ENCODE data around the gene ZNF775. TPM values are rescaled to one million over a fixed set of nuclear protein-coding genes. Genes with fewer than 3 reads are reported as not detected.

Gene ZNF775
- total and polyA plus RNA-seq, 3 experiments from 2014 or later, result 6.0 to 8.7 (median 6.0) TPM

GRCh38 chr7:150406567-150407421, 27.7 kb downstream of the ZNF775 start:
- no peaks in the 10 kb centered on the region for H3K9me3 ChIP-seq (ENCODE audit: low read length)
- Mint-ChIP-seq H3K27me3 (no peaks in the 10 kb centered on the region), H3K4me1 (peaks cover 30 to 44% (median 42%) of the 10 kb centered on the region in 3 donors), H3K4me3 (peak overlapping the region; percentile 83 to 99 (median 97)), H3K36me3 (peaks cover 0 to 49% (median 4%) of the 10 kb centered on the region in 3 donors), H3K27ac (peak overlapping the region; percentile 89 to 100 (median 98)), H3K9me3 (no peaks in the 10 kb centered on the region)
- peaks cover 32% of the 10 kb centered on the region for H3K4me1 ChIP-seq (ENCODE audit: insufficient read depth, low read length)
- DNase-seq, result peak in 3 of 5 donors; percentile 15 to 53 (median 48)
- peak overlapping the region; percentile 93 for H3K27ac ChIP-seq (ENCODE audit: low read depth, low read length)
- ChIA-PET CTCF (interaction anchor here (0.9 to 2.3 kb wide), 18 partner anchors 8 to 156 kb away, joined by 3 to 15 read pairs (median 4); partner anchors contain the start of gene REPIN1), POLR2A (interaction anchor here (0.5 to 2.4 kb wide), 4 partner anchors 16 to 348 kb away, joined by 3 to 24 read pairs (median 6); partner anchors contain the start of gene REPIN1)
- H3K27me3 ChIP-seq (ENCODE audit: insufficient read depth, low read length, poor library complexity, severe bottlenecking), result no peaks in the 10 kb centered on the region
- H3K36me3 ChIP-seq (ENCODE audit: insufficient read depth, low read length), result no peaks in the 10 kb centered on the region
- H3K4me3 ChIP-seq (ENCODE audit: low read length), result peak overlapping the region; percentile 86

GRCh38 chr7:150407588-150408392, 28.7 kb downstream of the ZNF775 start:
- no peak for DNase-seq
- Mint-ChIP-seq H3K9me3 (no peaks in the 10 kb centered on the region), H3K4me3 (peak overlapping the region in 1 of 7 donors; percentile 58), H3K4me1 (peaks cover 29 to 44% (median 42%) of the 10 kb centered on the region in 3 donors), H3K27me3 (no peaks in the 10 kb centered on the region), H3K36me3 (peaks cover 0 to 53% (median 5%) of the 10 kb centered on the region in 3 donors), H3K27ac (no peak overlapping the region)
- peaks cover 32% of the 10 kb centered on the region for H3K4me1 ChIP-seq (ENCODE audit: insufficient read depth, low read length)
- no peak overlapping the region for H3K4me3 ChIP-seq (ENCODE audit: low read length)
- H3K9me3 ChIP-seq (ENCODE audit: low read length), result no peaks in the 10 kb centered on the region
- H3K27me3 ChIP-seq (ENCODE audit: insufficient read depth, low read length, poor library complexity, severe bottlenecking), result no peaks in the 10 kb centered on the region
- H3K27ac ChIP-seq (ENCODE audit: low read depth, low read length), result no peak overlapping the region
- POLR2A ChIA-PET, result interaction anchor here (0.5 to 2.4 kb wide), 3 partner anchors 17 to 42 kb away, joined by 3 to 24 read pairs (median 7); partner anchors contain the start of gene REPIN1
- CTCF ChIA-PET, result interaction anchor here (1.5 to 2.3 kb wide), 5 partner anchors 11 to 61 kb away, joined by 4 to 7 read pairs (median 5); no protein-coding TSS in a partner anchor
- H3K36me3 ChIP-seq (ENCODE audit: insufficient read depth, low read length), result no peaks in the 10 kb centered on the region

- H3K27me3 Mint-ChIP-seq, result no peaks in the 10 kb centered on the region
- DNase-seq, result no peak
- peaks cover 29 to 36% (median 35%) of the 10 kb centered on the region in 3 donors for H3K4me1 Mint-ChIP-seq
- H3K36me3 Mint-ChIP-seq, result peaks cover 0 to 56% (median 5%) of the 10 kb centered on the region in 3 donors
- no peaks in the 10 kb centered on the region for H3K9me3 Mint-ChIP-seq
- H3K27ac ChIP-seq (ENCODE audit: low read depth, low read length), result no peak overlapping the region
- H3K36me3 ChIP-seq (ENCODE audit: insufficient read depth, low read length), result no peaks in the 10 kb centered on the region
- no peak overlapping the region for H3K4me3 ChIP-seq (ENCODE audit: low read length)
- peak overlapping the region; percentile 29 to 96 (median 80) for H3K27ac Mint-ChIP-seq
- H3K9me3 ChIP-seq (ENCODE audit: low read length), result no peaks in the 10 kb centered on the region
- peaks cover 28% of the 10 kb centered on the region for H3K4me1 ChIP-seq (ENCODE audit: insufficient read depth, low read length)
- peak overlapping the region in 5 of 7 donors; percentile 0 to 80 (median 15) for H3K4me3 Mint-ChIP-seq
- CTCF ChIA-PET, result interaction anchor here (1.5 to 1.6 kb wide), 2 partner anchors 11 to 53 kb away, joined by 4 to 5 read pairs; no protein-coding TSS in a partner anchor
- no peaks in the 10 kb centered on the region for H3K27me3 ChIP-seq (ENCODE audit: insufficient read depth, low read length, poor library complexity, severe bottlenecking)
- POLR2A ChIA-PET, result no interaction called here
Measured at GRCh38 chr7:150408393-150409299, 29.5 kb downstream of the ZNF775 start.

GRCh38 chr7:150409300-150410030, 30.3 kb downstream of the ZNF775 start:
- POLR2A ChIA-PET, result no interaction called here
- H3K4me3 Mint-ChIP-seq, result no peak overlapping the region

DNA sequence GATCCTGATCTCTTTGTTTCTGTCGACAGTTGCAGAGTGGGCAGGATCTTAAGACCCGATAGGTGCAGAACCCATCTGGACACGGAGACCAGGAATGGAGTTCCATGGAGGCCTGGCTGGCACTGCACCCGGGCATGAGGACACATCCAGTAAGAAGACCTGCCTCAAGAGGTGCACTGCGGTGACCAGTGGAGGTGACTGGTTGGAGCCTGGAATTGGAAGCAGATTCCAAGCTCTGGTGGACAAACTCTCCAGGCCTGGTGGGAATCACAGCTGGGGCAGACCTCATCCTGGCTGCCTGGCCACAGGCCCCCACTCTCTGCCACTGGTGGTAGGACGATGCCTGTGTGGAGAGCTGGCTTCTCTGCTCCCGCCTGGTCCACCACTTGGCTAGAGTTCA, 31.0 kb downstream of the ZNF775 start:
- no peak overlapping the region for H3K4me3 Mint-ChIP-seq
- Histone ChIP-seq H3K9me3 (ENCODE audit: low read length) (no peaks in the 10 kb centered on the region), H3K27ac (ENCODE audit: low read depth, low read length) (no peak overlapping the region), H3K4me3 (ENCODE audit: low read length) (no peak overlapping the region), H3K27me3 (ENCODE audit: insufficient read depth, low read length, poor library complexity, severe bottlenecking) (no peaks in the 10 kb centered on the region), H3K36me3 (ENCODE audit: insufficient read depth, low read length) (no peaks in the 10 kb centered on the region), H3K4me1 (ENCODE audit: insufficient read depth, low read length) (peaks cover 18% of the 10 kb centered on the region)
- no peaks in the 10 kb centered on the region for H3K9me3 Mint-ChIP-seq
- H3K36me3 Mint-ChIP-seq, result peaks cover 0 to 56% (median 7%) of the 10 kb centered on the region in 3 donors
- ChIA-PET POLR2A (interaction anchor here (0.5 kb wide), 1 partner anchor 336 kb away, joined by 4 read pairs; no protein-coding TSS in a partner anchor), CTCF (no interaction called here)
- peak overlapping the region in 4 of 8 donors; percentile 3 to 96 (median 28) for H3K27ac Mint-ChIP-seq
- H3K27me3 Mint-ChIP-seq, result no peaks in the 10 kb centered on the region
- DNase-seq, result no peak
- peaks cover 21 to 25% (median 24%) of the 10 kb centered on the region in 3 donors for H3K4me1 Mint-ChIP-seq

More at GRCh38 chr7:150409300-150410030, 30.3 kb downstream of the ZNF775 start:
- Mint-ChIP-seq H3K4me1 (peaks cover 23 to 28% (median 27%) of the 10 kb centered on the region in 3 donors), H3K36me3 (peaks cover 0 to 56% (median 5%) of the 10 kb centered on the region in 3 donors), H3K9me3 (no peaks in the 10 kb centered on the region), H3K27ac (peak overlapping the region in 6 of 8 donors; percentile 29 to 96 (median 83)), H3K27me3 (no peaks in the 10 kb centered on the region)
- Histone ChIP-seq H3K9me3 (ENCODE audit: low read length) (no peaks in the 10 kb centered on the region), H3K4me3 (ENCODE audit: low read length) (no peak overlapping the region), H3K36me3 (ENCODE audit: insufficient read depth, low read length) (no peaks in the 10 kb centered on the region), H3K27ac (ENCODE audit: low read depth, low read length) (no peak overlapping the region), H3K4me1 (ENCODE audit: insufficient read depth, low read length) (peaks cover 20% of the 10 kb centered on the region), H3K27me3 (ENCODE audit: insufficient read depth, low read length, poor library complexity, severe bottlenecking) (no peaks in the 10 kb centered on the region)
- DNase-seq, result no peak
- CTCF ChIA-PET, result interaction anchor here (1.5 kb wide), 1 partner anchor 54 kb away, joined by 4 read pairs; no protein-coding TSS in a partner anchor

GRCh38 chr7:150410680-150411346, 31.7 kb downstream of the ZNF775 start:
- Mint-ChIP-seq H3K27me3 (no peaks in the 10 kb centered on the region), H3K4me3 (peak overlapping the region in 1 of 7 donors; percentile 14), H3K4me1 (peaks cover 18 to 21% (median 21%) of the 10 kb centered on the region in 3 donors), H3K36me3 (peaks cover 0 to 49% (median 7%) of the 10 kb centered on the region in 3 donors), H3K9me3 (no peaks in the 10 kb centered on the region), H3K27ac (peak overlapping the region in 6 of 8 donors; percentile 30 to 88 (median 52))
- Histone ChIP-seq H3K4me1 (ENCODE audit: insufficient read depth, low read length) (peaks cover 17% of the 10 kb centered on the region), H3K36me3 (ENCODE audit: insufficient read depth, low read length) (no peaks in the 10 kb centered on the region), H3K27ac (ENCODE audit: low read depth, low read length) (no peak overlapping the region), H3K9me3 (ENCODE audit: low read length) (no peaks in the 10 kb centered on the region), H3K27me3 (ENCODE audit: insufficient read depth, low read length, poor library complexity, severe bottlenecking) (no peaks in the 10 kb centered on the region), H3K4me3 (ENCODE audit: low read length) (no peak overlapping the region)
- no peak for DNase-seq
- ChIA-PET CTCF (interaction anchor here (1.1 kb wide), 1 partner anchor 53 kb away, joined by 3 read pairs; no protein-coding TSS in a partner anchor), POLR2A (interaction anchor here (0.5 kb wide), 1 partner anchor 336 kb away, joined by 4 read pairs; no protein-coding TSS in a partner anchor)

All from CD8-positive, alpha-beta memory T cell (primary cell).